ENCODE measurements around the gene ZNF81. TPM values are rescaled to one million over a fixed set of nuclear protein-coding genes. Genes with fewer than 3 reads are reported as not detected.

ZNF81 gene
- total and polyA plus RNA-seq, 2 of the 13 experiments (the other 11 are each of a cell fraction or from before 2014, with no cell fraction given), result 1.4 to 3.2 TPM

DNA sequence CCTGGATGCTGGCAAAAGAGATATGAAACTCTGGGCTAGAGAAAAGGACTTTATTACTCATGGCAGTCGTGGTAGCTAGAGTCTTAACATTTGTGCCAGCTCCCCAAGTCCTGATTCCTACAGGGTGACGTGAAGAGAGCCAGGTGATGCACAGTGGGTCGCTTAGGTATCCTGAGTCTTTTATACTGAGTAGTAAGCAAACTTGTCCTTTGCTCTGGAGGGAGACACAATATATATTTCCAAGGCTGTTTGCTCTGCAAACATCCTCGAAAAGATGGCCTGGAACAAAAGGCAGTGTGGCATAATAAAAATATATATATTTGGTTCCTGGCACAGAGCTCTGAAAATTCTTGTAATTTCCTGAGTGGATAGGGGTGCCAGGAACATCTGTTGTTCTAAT lies 23.0 kb downstream of the ZNF81 start:
- WGBS (ENCODE audit: low lambda C conversion rate), result 27% methylated on average over 3 of the region's 4 CpGs
- ChIA-PET CTCF (ENCODE audit: low intra/inter-chr PET ratio, low total read pairs) (interaction anchor here (1.2 kb wide), 1 partner anchor 166 kb away, joined by 3 read pairs; no protein-coding TSS in a partner anchor), POLR2A (no interaction called here)
- Histone ChIP-seq H3K4me3 (replicated peaks in 1 of 3; ENCODE audit: insufficient read depth in 1 of 3, low read depth in 2 of 3, low read length in 3 of 3) (no peak overlapping the region), H3K9me3 (ENCODE audit: low read length) (no peaks in the 10 kb centered on the region), H3K9ac (ENCODE audit: insufficient read depth, low read depth, low read length) (no peak overlapping the region), H4K20me1 (ENCODE audit: insufficient read depth, low read length) (no peaks in the 10 kb centered on the region), H3K4me2 (ENCODE audit: low read depth, low read length) (no peak overlapping the region), H3K4me1 (ENCODE audit: insufficient read depth, low read length) (peaks cover 24% of the 10 kb centered on the region), H3K27me3 (ENCODE audit: control insufficient read depth in 1 of 2, insufficient read depth in 2 of 2, low read length in 2 of 2) (no peaks in the 10 kb centered on the region), H3K79me2 (ENCODE audit: insufficient read depth, low read length) (no peaks in the 10 kb centered on the region), H3K36me3 (replicated peaks in 1 of 2; ENCODE audit: control insufficient read depth in 1 of 2, insufficient read depth in 2 of 2, low read length in 2 of 2) (no peaks in the 10 kb centered on the region), H2AFZ (ENCODE audit: low read length) (no peak overlapping the region), H3K27ac (ENCODE audit: extremely low read length, insufficient read depth, low read length) (no peak overlapping the region)
- BruUV-seq (replicated peaks), result no TSS peak
- in situ Hi-C loops (cut with HindIII; ENCODE audit: extremely low pct_ligation_motif_present, low pct_unique_long_range_greater_than_20kb), result loop anchor here (5.0 kb wide), 1 partner anchor 168 kb away; no protein-coding TSS in a partner anchor
- intact Hi-C loops (cut with micrococcal nuclease; ENCODE audit: unreplicated experiment), result no loop called here
- FAIRE-seq, result no peak
- ATAC-seq, result no peak
- no peak for TF ChIP-seq ZFAT (CRISPR knock-in tag; conservative IDR thresholded peaks at IDR 0.05)
- no peak for TF ChIP-seq ONECUT2 (CRISPR knock-in tag; IDR thresholded peaks at IDR 0.05)
- no peak for TF ChIP-seq ZNF720 (CRISPR knock-in tag; IDR thresholded peaks at IDR 0.05)
- no peak for TF ChIP-seq KLF13 (CRISPR knock-in tag; IDR thresholded peaks at IDR 0.05)
- no peak for TF ChIP-seq ADNP (CRISPR knock-in tag; IDR thresholded peaks at IDR 0.05)
- no peak for TF ChIP-seq ZNF256 (CRISPR knock-in tag; conservative IDR thresholded peaks at IDR 0.05)
- TF ChIP-seq MIXL1 (CRISPR knock-in tag; IDR thresholded peaks at IDR 0.05), result no peak
- TF ChIP-seq ARNT2 (CRISPR knock-in tag; IDR thresholded peaks at IDR 0.05; ENCODE audit: low read depth), result no peak
- no peak for TF ChIP-seq CENPT (CRISPR knock-in tag; IDR thresholded peaks at IDR 0.05; ENCODE audit: low read depth)
- TF ChIP-seq, protein P1, sequence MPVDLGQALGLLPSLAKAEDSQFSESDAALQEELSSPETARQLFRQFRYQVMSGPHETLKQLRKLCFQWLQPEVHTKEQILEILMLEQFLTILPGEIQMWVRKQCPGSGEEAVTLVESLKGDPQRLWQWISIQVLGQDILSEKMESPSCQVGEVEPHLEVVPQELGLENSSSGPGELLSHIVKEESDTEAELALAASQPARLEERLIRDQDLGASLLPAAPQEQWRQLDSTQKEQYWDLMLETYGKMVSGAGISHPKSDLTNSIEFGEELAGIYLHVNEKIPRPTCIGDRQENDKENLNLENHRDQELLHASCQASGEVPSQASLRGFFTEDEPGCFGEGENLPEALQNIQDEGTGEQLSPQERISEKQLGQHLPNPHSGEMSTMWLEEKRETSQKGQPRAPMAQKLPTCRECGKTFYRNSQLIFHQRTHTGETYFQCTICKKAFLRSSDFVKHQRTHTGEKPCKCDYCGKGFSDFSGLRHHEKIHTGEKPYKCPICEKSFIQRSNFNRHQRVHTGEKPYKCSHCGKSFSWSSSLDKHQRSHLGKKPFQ (CRISPR knock-in tag; IDR thresholded peaks at IDR 0.05; ENCODE audit: insufficient replicate concordance), result no peak
- no peak for TF ChIP-seq REPIN1 (CRISPR knock-in tag; IDR thresholded peaks at IDR 0.05; ENCODE audit: borderline replicate concordance, low read depth)
- TF ChIP-seq, protein P2, sequence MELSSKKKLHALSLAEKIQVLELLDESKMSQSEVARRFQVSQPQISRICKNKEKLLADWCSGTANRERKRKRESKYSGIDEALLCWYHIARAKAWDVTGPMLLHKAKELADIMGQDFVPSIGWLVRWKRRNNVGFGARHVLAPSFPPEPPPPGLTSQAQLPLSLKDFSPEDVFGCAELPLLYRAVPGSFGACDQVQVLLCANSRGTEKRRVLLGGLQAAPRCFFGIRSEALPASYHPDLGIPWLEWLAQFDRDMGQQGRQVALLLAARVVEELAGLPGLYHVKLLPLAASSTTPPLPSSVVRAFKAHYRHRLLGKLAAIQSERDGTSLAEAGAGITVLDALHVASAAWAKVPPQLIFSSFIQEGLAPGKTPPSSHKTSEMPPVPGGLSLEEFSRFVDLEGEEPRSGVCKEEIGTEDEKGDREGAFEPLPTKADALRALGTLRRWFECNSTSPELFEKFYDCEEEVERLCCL (CRISPR knock-in tag; IDR thresholded peaks at IDR 0.05; ENCODE audit: borderline replicate concordance), result no peak
- no peak for TF ChIP-seq ZBTB33 (CRISPR knock-in tag; IDR thresholded peaks at IDR 0.05)
- no peak for TF ChIP-seq ZBTB34 (CRISPR knock-in tag; IDR thresholded peaks at IDR 0.05)
- no peak for TF ChIP-seq NR2F2 (IDR thresholded peaks at IDR 0.05; ENCODE audit: borderline replicate concordance, low read depth)
- no peak for TF ChIP-seq POLR2G (IDR thresholded peaks at IDR 0.05; ENCODE audit: low read depth, low read length)
- DNase-seq (ENCODE audit: low spot score), result no peak
